HepG2 (cell line): Measurements from ENCODE around the gene CYTH2.

ENCODE experiments used
- EZH2 ChIP-seq: conservative IDR thresholded peaks from 2 replicates; pipeline ENCODE4 v1.6.1; 2012; ENCODE audit warnings: mild to moderate bottlenecking, low read depth, low read length, moderate library complexity
- MAX ChIP-seq: IDR thresholded peaks from 2 replicates; pipeline ENCODE4 v1.6.1; 2012; ENCODE audit warnings: inconsistent platforms
- NFRKB ChIP-seq: fragments of 450-650 bp; IDR thresholded peaks from 2 replicates; pipeline ENCODE4 v1.6.1; 2017
- NFYB ChIP-seq: sonication (generic); formaldehyde crosslinking; IDR thresholded peaks from 2 replicates; pipeline ENCODE4 v1.4.0; 2020; ENCODE audit warnings: missing genetic modification reagents
- PLRG1 ChIP-seq: fragments of 450-650 bp; conservative IDR thresholded peaks from 2 replicates; pipeline ENCODE4 v1.6.1; 2016
- POLR2A ChIP-seq, 2 experiments: IDR thresholded peaks; 2 replicates each; pipeline ENCODE4 v1.6.1; 2011; ENCODE audit warnings: low read depth in 2 of 2, low read length in 2 of 2, mild to moderate bottlenecking in 1 of 2, moderate library complexity in 1 of 2; ENCODE audit not compliant: insufficient read depth in 1 of 2
- POLR2AphosphoS5 ChIP-seq: IDR thresholded peaks from 2 replicates; pipeline ENCODE4 v1.6.1; 2012; ENCODE audit warnings: low read depth, low read length
- RXRB ChIP-seq: IDR thresholded peaks from 2 replicates; pipeline ENCODE4 v1.6.1; 2016; ENCODE audit warnings: borderline replicate concordance, missing genetic modification reagents, missing compliant biosample characterization
- TBP ChIP-seq: sonication (generic); formaldehyde crosslinking; IDR thresholded peaks from 2 replicates; pipeline ENCODE4 v1.5.0; 2020; ENCODE audit warnings: missing genetic modification reagents
- ZNF276 ChIP-seq: sonication (generic); formaldehyde crosslinking; IDR thresholded peaks from 2 replicates; pipeline ENCODE4 v1.4.0; 2020; ENCODE audit warnings: mild to moderate bottlenecking, low read depth, missing genetic modification reagents
- TF ChIP-seq, protein P1 (sequence below): sonication (generic); formaldehyde crosslinking; IDR thresholded peaks from 2 replicates; pipeline ENCODE4 v1.5.0; 2020; ENCODE audit warnings: mild to moderate bottlenecking, missing genetic modification reagents, moderate library complexity
- TF ChIP-seq, protein P2 (sequence below): sonication (generic); formaldehyde crosslinking; IDR thresholded peaks from 2 replicates; pipeline ENCODE4 v1.4.0; 2020; ENCODE audit warnings: low read depth, mild to moderate bottlenecking, missing genetic modification reagents

DNA sequence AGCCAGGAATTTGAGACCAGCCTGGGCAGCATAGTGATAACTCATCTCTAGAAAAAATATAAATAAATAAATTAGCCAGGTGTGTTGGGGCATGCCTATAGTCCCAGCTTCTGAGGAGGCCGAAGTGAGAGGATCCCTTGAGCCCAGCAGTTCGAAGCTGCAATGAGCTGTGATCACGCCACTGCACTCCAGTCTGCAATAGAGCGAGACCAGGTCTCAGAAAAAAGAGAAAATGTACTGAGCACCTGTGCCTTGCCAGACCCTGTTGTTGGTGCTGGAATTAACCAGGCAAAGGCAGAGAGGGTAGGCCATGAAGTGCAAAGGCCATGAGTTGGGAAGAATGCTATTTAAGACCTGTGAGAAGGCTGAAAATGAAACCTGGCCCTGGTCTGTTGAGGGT lies 2.7 kb downstream of the CYTH2 start:
- TF ChIP-seq EZH2, result no peak
- TF ChIP-seq, protein P1, sequence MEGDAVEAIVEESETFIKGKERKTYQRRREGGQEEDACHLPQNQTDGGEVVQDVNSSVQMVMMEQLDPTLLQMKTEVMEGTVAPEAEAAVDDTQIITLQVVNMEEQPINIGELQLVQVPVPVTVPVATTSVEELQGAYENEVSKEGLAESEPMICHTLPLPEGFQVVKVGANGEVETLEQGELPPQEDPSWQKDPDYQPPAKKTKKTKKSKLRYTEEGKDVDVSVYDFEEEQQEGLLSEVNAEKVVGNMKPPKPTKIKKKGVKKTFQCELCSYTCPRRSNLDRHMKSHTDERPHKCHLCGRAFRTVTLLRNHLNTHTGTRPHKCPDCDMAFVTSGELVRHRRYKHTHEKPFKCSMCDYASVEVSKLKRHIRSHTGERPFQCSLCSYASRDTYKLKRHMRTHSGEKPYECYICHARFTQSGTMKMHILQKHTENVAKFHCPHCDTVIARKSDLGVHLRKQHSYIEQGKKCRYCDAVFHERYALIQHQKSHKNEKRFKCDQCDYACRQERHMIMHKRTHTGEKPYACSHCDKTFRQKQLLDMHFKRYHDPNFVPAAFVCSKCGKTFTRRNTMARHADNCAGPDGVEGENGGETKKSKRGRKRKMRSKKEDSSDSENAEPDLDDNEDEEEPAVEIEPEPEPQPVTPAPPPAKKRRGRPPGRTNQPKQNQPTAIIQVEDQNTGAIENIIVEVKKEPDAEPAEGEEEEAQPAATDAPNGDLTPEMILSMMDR (CRISPR knock-in tag), result no peak
- no peak for TF ChIP-seq MAX
- TF ChIP-seq NFRKB, result no peak
- no peak for TF ChIP-seq TBP
- TF ChIP-seq NFYB, result no peak
- TF ChIP-seq ZNF276, result no peak
- no peak for TF ChIP-seq POLR2A (IDR thresholded peaks at IDR 0.05; ENCODE audit: insufficient read depth in 1 of 2, low read depth in 2 of 2, low read length in 2 of 2)
- no peak for TF ChIP-seq PLRG1
- TF ChIP-seq, protein P2, sequence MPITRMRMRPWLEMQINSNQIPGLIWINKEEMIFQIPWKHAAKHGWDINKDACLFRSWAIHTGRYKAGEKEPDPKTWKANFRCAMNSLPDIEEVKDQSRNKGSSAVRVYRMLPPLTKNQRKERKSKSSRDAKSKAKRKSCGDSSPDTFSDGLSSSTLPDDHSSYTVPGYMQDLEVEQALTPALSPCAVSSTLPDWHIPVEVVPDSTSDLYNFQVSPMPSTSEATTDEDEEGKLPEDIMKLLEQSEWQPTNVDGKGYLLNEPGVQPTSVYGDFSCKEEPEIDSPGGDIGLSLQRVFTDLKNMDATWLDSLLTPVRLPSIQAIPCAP (CRISPR knock-in tag), result no peak
- no peak for TF ChIP-seq POLR2AphosphoS5
- no peak for TF ChIP-seq RXRB (CRISPR knock-in tag)
